Activated gamma-delta T cell (primary cell): ENCODE results near the gene TTLL5.

Source experiments
- DNase-seq: peaks from one replicate; lab custom pipeline; 2025; lab: John Stamatoyannopoulos, UW

The TTLL5 gene

DNA sequence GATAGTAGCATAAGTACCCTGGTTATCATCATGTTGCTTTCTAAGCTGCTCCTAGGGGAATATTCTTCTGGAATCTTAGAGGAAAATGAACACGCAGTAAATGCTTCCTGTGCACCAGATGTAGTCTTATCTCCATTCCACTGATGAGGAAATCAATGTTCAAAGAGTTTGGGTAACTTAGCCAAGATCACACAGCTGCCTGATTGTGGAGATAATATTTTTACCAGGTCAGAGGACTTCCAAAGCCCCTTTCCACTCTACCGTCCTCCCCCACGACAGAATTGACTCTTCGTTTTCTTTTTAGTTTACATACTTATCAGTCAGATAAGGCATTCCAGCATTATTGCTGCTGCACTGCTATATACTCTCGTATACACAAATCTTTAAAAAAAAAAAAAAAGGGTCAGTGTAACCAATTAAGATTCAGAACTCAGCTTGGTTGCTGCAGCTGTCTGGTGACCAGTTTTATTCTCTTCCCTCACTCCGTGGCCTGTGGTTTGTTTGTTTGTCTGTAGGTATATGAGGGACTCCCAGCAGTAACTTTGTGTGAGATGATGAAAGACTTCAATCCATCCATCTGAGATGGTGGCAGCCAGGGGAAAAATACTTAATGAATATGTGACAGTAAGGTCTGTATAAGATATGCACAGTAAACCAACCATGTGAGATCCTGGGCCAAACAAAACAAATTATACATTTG, 210.3 kb downstream of the TTLL5 start:
- no peak for DNase-seq

DNA sequence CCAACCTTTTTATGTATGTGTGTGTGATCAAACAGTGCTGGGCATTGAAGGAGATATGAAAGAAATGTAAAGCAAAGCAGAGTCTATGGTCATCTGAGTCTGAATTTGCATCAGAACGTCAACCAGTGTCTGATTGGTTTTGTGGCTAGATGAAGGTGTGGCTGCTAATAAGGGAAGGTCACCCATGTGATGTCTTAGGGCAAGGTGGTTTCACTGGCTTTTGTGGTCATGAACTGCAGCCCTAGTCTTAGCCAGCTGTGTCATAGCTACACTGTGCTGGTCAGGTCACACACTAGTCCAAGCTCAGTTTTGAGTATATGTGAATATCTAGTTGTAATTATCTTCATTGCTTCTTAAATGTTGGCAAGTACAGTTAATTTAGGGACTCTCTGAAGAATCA, 214.9 kb downstream of the TTLL5 start:
- DNase-seq = no peak

DNA sequence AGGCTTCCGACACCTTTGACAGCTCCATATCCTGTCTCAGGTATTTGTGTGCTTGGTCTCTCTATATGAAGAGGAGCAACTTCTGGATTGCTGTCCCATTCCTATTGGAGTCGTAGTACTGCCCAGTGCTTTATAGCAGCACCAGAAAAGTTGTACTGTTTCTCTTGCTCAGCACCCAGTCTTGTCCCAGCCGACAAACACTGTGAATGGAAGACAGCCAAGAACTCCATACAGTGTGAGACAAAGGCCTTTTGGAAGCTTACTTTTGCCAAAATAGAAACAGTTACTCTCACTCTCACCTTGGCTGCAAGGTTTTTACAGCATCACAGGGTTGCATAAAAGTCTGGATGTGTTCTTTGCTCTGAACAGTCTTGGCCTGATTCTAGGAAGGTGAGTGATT, 215.5 kb downstream of the TTLL5 start:
- no peak for DNase-seq

- DNase-seq = no peak
Measured at GRCh38 chr14:75877292-75877691, 216.2 kb downstream of the TTLL5 start.

DNA sequence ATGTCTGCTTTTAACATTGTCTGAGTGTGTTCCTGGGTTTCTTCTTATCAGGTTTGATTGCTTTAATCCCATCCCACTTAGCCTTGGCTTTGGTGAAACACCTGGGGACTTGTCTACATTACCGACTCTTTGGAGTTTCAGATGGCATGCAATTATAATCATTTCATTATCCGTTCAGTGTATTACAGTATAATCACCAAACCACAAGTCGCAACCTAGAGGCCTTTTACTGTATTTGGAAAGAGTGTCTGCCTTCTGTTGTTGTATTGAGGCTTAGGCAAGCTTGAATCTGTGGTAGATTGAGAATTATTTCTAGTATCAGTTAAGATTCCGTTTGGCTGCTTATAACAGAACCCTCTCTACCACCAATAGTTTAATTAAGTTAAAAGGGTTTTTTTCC, 216.8 kb downstream of the TTLL5 start:
- DNase-seq = no peak

DNA sequence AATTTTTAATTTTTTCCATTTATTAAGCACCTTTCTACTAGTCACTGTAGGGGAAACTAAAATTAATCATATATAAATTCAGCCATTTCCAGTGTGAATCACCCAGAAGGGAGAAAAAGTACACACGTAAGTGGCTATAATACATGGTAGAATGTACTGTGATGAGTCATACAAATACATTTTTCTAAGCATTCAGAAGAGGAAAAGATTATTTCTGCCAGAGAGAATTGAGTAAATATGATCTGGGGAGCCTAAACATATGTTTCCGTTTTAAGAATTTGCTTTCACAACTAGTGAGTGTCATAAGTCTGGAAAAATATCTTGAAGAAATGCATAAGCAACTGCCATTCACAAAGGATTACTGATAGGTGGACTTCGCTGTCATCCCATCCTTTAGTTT, 218.0 kb downstream of the TTLL5 start:
- DNase-seq = no peak

DNA sequence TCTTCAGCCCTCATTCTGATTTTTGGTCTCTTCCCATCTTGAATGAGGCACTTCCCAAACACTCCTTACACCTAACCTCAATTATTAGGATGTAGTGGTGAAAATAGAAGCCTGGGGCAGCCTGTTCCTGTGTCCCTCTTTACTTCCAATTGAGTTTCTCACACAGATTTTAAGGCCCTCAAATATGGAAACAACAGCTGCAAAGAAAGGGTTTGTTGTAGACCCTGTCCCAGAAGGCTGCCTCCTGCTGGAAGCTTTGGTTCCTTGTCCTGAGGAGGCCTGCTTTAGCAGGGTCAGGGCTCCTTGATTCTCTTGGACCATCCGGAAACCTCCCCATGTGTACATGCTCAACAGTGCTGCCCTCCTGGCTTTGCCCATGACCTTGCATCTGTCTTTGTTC, 219.5 kb downstream of the TTLL5 start:
- DNase-seq = no peak

DNA sequence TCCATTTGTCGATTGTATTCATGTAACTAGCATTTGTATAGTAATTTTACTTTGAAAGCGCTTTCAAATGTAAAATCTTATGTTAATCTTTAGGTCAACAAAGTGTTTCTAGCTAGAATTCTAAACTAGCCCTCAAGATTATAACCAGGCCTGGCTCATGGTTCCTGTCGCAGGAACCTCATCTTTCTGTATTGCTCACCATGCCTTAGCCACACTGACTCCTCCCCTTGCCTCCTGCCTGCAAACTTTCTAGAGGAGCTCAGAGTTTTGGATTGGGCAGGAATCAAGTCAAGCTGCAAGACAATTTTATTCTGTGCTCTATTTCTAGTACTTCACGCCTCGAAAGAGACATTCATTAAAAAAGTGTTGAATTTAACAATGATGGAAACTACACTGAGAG, 220.9 kb downstream of the TTLL5 start:
- no peak for DNase-seq

- no peak for DNase-seq
Measured at GRCh38 chr14:75884198-75884611, 223.2 kb downstream of the TTLL5 start.

DNA sequence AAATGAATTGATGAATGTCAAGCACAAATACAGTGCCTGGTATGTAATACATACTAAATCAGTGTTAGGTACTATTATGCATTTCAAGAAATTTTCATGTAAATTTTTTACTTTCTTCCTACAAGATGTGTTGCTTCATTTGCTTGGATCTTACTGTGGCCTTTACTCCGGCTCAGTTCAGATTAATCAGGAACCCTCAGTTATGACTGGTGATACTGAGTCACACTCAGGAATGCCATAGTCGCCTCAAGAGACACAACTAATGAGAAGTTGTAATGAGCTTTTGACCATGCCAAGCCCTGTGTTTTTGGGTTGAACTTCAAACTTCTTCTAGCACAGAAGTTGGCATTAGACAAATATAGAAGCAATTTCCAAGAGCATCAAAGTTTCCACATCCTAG, 224.8 kb downstream of the TTLL5 start:
- no peak for DNase-seq

GRCh38 chr14:75886636-75887348, 225.7 kb downstream of the TTLL5 start:
- DNase-seq = no peak

GRCh38 chr14:75888945-75889344, 227.9 kb downstream of the TTLL5 start:
- DNase-seq = no peak

- no peak for DNase-seq
Measured at GRCh38 chr14:75896341-75896740, 235.3 kb downstream of the TTLL5 start.

DNA sequence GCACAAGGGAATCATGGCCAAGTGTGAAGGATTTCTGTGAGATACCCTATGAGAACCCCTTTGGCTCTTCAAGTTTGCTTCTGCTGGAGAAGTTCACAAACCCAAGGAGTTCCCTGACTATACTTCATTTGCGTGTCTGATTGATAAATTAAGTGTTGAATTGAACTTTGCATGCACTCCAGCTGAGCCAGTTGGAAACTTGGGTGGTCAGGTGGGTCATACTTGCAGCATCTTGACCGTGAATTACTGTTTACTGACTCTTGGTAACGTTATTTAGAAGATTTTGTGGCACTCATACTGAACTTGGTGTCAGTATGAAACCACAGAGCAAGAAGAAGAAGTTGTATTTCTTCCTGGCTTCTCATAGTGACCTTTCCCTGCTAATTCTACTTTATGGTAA, 243.3 kb downstream of the TTLL5 start:
- no peak for DNase-seq

- DNase-seq = no peak
Measured at GRCh38 chr14:75905147-75905904, 244.3 kb downstream of the TTLL5 start.

DNA sequence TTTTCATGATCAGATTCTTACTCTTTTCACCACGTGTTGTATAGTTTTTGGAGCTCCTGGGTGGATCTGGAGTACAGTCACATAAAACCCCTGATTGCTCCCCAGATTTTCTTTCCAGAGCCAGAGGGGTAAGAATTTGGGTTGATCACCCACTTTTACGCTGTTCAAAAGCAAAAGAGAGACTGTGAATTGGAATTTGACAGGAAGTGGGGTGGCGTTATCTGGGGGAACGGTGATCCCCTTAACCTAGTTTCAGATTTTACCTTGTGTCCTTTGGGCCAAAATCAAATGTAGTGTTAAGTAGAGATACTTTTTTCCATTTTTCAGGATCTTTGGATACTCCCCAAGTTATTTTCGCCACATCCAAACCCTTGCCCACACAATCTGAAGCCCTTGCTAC, 245.2 kb downstream of the TTLL5 start:
- DNase-seq = no peak

DNA sequence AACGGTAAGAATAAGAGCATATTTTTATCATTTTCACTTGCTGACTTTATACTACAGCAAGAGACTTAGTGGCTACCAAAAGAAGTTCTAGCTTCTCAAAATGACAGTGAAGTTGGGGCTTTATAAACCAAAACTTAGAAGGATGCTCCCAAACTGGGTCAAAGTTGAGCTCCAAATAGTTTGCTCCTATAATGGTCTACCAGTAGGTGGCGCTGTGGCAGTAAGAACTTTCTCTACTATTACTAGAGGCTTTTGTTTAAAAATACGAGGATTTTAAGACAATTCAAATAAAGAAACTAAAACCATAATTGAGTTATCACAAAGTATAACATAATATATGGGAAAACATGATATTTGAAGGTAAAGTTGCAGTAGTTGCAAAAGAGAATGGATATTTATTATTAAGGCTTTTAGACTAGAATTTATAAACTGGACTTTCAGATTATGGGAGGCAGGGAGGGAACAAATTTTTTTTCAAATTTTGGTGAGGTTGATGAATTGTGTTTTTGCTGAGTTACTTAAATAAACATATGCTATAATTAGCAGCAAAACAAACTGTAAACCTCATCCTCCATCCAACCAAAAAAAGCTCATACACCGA, 245.7 kb downstream of the TTLL5 start:
- DNase-seq = no peak

DNA sequence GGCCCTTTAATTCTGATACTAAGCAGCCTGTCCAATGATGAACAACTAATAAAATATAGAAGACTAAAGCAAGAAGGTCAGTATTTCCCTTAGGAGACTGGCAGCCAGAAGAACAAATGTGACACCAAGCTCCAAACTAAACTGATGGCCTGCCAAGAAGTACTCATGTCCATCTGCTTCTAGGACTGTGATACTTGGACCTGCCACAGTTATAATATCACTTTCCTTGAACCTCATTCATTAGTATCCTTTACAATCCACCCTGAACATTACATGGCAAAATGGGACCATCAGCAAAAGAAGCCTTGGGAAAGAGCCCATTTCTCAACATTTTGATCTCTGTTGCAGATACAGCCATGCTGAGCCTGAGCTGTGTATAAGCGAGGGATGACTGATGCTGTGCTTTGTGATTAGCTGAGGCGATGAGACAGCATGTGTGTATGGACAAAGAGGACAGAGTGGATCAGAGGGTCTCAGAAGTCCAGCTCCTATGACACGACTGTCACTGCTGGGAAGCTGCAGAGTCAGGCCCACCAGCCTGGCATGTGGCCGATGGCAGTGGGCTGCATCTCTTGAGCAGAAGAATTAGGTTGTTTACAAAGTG, 246.8 kb downstream of the TTLL5 start:
- no peak for DNase-seq

DNA sequence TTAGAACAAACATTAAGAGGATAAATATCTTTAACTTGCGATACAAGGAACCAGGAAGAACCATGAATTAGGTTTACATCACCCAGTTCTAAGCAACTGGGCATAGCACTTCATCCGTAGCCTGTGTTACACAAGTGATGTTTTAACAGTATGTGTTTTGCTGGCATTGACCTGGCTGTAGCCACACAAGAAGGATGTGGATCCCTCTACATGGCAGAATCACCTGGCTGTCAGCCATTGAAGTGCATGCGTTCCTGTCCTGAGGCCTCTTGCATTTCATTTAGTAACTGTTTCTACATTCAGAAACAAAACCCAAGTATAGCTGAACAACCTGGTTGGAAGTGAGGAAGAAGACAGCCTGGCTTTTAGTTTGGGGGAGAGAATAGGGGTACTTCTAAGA, 248.6 kb downstream of the TTLL5 start:
- DNase-seq = no peak

DNA sequence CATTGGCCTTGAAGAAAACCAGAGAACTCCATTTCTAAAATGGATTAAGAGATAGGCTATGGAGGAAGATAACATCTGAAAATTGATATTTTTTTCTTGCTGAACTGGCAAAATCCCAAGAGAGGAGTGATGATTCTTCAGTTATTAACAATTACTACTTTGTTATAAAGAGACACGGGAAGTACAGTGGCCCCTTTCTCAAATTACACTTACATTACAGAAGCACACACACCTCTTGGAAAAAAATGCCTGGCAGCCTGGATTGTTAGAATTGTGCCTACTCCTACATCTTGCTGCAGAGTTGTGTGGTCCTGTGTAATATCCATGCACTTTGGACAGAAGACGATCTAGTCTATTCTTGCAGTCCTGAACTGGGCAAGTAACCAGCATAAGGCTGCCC, 249.0 kb downstream of the TTLL5 start:
- no peak for DNase-seq

GRCh38 chr14:75911883-75912282, 250.8 kb downstream of the TTLL5 start:
- DNase-seq = no peak

- no peak for DNase-seq
Measured at GRCh38 chr14:75913183-75913582, 252.1 kb downstream of the TTLL5 start.
